Renal pelvis (tissue), 4 donors: ENCODE data around the gene FBXW11. TPM values are rescaled to one million over a fixed set of nuclear protein-coding genes. Genes with fewer than 3 reads are reported as not detected.

Source experiments
- DNase-seq: peaks from one replicate; pipeline ENCODE4 v3.0.0-alpha.2; 2013
- polyA plus RNA-seq, 3 donors: library from polyadenylated mRNA; unstranded; fragments of 120-200 nt; gene quantifications; one replicate each; pipeline ENCODE4 v1.2.1, GENCODE V29; 2013; ENCODE audit not compliant: insufficient read length in 3 of 3

The FBXW11 gene
- polyA plus RNA-seq, 3 donors, result 51.9 to 55.2 (median 52.0) TPM

GRCh38 chr5:171848006-171848405, 158.4 kb downstream of the FBXW11 start:
- no peak for DNase-seq

DNA sequence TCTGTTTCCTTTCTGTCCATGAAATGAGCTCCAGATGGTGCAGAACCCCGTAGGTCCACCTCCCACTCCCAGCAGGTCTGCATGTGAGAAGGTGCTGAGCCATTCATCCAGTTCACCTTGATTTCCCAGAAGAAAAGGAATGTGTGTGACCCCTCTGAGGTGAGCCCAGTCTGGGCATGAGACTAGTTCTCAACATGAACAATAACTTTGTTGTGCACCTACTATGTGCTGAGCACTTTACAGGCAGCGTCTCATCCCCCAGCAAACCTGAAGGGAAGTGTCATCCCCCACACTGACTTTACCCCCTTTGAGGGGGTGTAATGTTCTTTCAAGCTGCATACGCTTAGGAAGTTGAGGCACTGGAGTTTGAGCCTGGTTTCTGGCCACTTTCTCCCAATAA, 159.4 kb downstream of the FBXW11 start:
- DNase-seq, result no peak

- DNase-seq, result no peak
These were observed 160.1 kb downstream of the FBXW11 start for GRCh38 chr5:171846323-171846722.

GRCh38 chr5:171845857-171846256, 160.6 kb downstream of the FBXW11 start:
- DNase-seq, result no peak

- no peak for DNase-seq
These were observed 161.3 kb downstream of the FBXW11 start for GRCh38 chr5:171845040-171845630.

- DNase-seq, result no peak
These were observed 163.6 kb downstream of the FBXW11 start for GRCh38 chr5:171842777-171843328.

DNA sequence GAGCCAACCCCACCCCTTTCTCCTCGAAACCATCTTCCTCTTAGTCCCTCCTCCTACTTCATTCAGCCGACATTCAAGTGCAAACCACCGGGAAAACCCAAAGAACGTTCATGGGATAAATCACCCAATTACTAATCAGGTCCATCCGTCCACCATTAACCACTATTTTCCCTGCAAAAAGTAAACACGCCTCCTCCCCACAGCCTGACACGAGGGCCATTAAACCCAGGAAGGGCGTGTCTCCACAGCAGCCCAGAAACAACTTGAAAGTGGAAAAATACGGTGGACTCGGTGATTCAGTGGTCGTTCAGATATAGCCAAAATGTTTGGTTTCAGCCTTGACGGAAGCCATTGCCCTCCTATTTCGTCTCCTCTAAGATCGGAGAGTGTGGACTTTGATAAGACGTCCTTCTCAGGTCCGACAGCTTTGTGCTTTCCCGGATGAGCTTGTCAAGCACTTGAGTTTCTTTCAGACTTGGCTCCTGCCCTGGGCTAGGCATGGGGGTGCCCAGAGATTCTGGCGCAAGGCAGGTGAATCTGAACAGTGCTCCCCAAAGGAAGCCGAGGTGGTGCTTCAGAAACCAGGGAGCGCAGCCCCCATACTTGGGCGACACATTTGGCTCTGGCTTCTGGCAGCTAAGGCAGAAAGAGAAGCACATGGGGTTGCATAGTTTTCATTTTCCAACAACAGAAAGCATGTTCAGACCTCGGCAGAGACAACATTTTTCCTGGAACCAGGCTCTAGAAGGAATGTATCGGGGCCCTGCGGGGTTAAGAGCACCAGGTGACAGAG, 164.3 kb downstream of the FBXW11 start:
- DNase-seq, result no peak

DNA sequence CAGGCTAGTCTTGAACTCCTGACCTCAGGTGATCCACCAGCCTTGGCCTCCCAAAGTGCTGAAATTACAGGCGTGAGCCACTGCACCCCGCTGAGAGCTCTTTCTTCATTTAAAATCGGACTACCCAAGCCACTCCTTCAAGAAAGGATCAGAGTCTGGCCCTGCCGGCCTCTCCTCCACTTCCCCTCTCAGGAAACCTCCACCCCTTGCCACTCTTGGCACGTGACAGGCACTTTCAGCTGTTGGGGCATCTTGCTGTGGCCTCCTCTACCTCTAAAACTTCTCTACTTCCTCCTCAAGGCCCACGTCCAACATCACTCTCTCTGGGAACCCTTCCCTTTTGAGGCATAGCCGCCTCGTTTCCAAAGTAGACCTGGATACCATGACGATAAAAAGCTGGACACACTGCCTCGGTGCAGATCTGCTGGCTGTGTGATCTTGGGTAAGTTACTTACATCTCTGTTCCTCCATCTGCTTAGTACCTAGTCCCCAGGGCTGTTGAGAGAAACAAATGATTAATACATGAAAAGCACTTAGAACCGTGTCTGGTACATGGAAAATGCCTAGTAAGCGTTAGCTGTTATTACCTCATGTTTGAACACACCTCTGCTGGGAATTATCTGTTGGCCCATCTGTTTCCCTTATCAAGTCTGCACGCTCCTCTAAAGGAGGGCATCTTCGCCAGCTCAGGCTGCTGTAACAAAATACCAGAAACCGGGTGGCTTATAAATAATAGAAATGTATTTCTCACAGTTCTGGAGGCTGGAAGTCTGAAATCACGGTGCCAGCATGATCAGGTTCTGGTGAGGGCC, 165.5 kb downstream of the FBXW11 start:
- no peak for DNase-seq

DNA sequence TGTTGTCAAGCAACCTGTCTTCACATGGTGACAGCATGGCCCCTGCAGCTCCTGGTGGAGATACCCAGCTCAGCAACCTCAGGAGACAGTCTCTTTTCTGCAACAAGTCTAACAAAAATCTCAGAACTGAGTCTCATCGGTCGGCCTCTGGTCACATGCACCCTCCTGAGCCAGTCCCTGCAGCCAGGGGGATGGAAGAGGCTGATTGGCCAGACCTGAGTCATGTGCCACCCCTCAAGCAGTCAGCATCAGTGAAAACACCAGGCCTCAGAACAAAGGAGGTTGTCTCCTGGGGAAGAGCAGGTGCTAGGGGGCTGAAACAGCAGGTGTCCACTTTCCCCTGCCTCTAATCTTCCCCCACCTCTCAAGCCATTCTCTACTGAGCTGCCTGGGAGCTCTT, 166.4 kb downstream of the FBXW11 start:
- no peak for DNase-seq

DNA sequence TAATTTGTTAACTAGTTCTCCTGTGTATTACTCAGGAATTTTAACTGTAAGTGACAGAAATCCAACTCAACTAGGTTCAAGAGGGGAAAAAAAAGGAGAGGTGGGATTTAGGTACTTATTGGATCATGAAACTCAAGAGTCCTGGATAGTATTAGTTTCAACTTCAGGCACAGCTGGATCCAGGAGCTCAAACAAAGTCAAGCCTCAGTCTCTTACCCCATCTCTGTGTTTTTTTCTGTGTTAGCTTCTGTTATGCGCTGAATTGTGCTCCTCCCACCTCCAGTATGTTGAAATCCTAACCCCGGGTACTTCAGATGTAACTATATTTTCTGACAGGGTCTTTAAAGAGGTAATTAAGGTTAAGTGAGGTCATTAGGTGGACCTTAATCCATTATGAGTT, 167.3 kb downstream of the FBXW11 start:
- DNase-seq, result no peak

- no peak for DNase-seq
These were observed 168.4 kb downstream of the FBXW11 start for GRCh38 chr5:171838066-171838465.

DNA sequence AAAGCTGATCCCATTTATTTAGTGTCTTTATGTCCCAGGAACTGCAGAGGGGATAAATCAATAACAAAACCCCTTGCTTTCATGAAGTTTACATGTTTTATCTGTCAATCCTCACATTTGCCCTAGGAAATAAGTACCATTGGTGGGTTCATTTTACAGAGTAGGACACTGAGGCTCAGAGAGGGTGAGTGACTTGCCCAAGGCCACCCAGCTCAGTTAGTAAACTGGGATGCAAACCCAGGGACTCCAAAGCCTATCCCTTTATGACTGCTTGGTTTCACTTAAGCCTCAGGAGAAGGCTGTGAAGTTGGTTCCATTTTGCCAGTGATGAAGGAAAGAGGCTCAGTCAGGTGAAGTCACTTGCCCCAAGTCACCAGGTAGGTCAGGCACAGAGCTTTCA, 168.9 kb downstream of the FBXW11 start:
- DNase-seq, result no peak

DNA sequence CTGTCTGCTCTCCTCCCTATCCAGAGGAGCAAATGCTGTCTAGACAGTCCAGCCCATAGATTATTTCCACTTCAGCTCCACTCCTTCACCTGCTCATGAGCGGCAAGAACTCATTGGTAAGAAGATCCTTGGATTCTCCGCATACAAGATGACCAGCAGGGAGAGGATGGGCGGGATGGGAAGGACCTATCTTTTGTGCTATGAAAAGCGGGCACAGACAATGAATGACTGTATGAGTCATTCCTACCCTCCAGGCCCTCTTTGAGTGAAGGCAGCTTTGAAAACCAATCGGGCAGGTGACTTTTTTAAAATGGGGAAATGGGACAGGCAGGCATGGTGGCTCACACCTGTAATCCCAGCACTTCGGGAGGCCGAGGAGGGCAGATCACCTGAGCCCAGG, 171.4 kb downstream of the FBXW11 start:
- no peak for DNase-seq

DNA sequence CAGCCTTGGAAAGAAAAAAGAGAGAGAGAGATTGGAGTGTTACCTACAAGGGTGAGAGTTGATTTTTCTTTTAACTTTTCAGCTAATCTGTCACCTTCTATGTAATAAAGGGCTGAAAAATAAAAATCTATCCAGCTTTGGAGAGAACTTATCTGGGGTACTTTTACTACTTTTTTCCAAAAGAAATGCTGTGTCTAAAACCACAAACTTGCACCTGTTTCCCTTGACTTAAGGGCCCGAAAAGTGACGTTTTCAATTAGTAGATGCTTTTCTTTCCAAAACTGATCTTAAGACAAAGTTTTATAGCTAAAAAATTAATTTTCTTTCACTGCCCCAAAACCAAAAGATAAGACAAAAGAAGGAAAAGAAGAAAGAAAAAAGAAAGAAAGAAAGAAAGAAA, 172.0 kb downstream of the FBXW11 start:
- DNase-seq, result no peak

DNA sequence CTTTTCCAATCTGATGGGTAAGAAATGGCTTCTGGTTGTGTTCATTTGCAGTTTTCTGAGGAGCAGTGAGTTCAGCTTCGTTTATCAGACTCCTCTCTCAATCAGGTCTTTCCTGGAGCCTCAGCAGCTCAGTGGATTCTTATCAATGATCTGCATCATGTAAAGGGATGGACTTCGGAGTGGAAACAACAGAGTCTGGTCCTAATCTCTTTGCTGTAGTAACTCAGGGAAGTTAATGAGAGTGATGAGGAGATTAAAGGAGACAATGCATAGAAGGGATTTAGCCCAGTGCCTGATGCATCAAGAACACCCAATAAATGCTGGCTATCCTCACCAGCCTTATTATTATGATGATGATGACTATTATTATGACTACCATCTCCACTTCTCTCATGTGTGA, 173.7 kb downstream of the FBXW11 start:
- DNase-seq, result no peak

GRCh38 chr5:171830686-171831085, 175.8 kb downstream of the FBXW11 start:
- DNase-seq, result no peak

DNA sequence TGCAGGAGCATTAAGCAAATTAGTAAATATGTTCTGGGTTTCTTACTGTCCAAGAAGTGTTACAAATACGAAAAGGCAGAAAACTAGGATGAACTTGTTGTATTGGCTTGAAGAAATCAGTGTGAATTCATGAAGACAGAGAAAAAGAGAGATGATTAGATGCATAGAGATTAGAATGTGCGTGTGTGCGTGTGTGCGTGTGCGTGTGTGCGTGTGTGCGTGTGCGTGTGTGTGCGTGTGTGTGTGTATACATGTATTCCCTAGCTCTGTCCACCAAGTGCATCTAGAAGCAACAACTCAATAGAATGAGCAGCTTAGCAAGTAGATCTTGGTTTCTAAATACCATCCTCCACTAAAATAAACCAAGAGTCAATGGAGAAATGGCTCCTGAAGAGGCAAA, 179.3 kb downstream of the FBXW11 start:
- no peak for DNase-seq

GRCh38 chr5:171826132-171826531, 180.3 kb downstream of the FBXW11 start:
- peak; percentile 48 for DNase-seq

GRCh38 chr5:171825051-171825450, 181.4 kb downstream of the FBXW11 start:
- no peak for DNase-seq

DNA sequence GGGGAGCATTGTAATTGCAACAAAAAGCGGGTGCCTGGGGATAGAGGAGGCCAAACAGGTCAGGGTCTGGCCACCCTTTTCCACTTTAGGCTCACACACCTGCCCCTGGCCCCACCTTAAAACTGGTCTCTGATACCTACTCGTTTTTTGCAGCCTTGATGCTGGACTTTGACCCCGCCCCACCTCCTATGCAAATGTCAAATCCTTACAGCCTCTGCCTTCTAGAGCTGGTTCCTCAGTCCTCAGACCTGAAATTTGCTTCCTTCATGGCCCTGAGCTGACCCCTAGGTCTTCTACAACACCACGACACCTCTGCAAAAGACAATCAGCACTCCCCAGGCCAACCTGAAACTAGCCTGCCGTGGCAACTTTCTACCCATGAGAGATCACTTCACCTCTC, 183.2 kb downstream of the FBXW11 start:
- DNase-seq, result no peak

DNA sequence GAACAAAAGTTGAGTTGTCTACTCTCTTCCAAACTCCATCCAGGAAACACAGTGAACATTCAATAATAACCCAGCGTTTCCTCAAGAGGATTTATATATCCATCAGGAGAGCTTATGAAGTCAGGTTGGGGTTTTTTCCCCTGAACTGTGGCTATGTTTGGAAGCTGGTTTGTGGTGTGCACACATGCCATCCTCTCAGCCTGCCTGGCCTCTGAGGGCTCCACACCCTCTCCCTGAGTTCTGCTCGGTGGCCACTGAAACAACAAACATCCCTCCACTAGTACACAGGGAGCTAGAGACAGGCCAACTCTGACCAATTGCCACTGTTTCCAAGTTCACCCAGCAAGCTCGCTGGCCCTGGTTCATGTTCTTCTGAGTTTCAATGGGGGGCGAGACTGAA, 185.2 kb downstream of the FBXW11 start:
- DNase-seq, result no peak

GRCh38 chr5:171820561-171820960, 185.9 kb downstream of the FBXW11 start:
- DNase-seq, result no peak

- no peak for DNase-seq
These were observed 189.8 kb downstream of the FBXW11 start for GRCh38 chr5:171816666-171817065.
